ENCODE measurements around the gene CRYBB3.

The CRYBB3 gene

DNA sequence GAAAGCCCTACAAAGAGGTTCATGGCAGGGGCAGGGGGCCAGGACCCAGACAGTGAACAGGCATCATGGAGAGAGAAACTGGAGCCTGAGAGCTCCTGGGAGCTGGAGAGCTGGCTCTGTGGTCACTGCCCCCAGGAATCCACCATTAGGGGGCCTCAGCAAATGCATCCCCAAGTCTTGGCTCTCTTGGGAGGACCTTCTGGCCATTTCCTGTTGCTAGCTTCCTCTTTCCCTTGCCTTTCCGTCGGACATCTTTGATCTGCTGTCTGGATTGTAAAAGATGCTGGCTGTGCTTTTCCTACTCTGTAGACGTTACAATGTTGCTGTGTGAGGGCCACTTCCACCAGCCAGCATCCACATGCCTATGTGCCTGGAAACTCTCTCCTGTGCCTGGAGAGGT lies 12.7 kb downstream of the CRYBB3 start:
- DNase-seq (ENCODE audit: low read depth, low spot score), result no peak
- in situ Hi-C loops (cut with HindIII; ENCODE audit: low sequenced_read_pairs), result no loop called here
- no peak overlapping the region for H3K4me3 ChIP-seq (ENCODE audit: low read depth, low read length)
- TF ChIP-seq, protein P1, sequence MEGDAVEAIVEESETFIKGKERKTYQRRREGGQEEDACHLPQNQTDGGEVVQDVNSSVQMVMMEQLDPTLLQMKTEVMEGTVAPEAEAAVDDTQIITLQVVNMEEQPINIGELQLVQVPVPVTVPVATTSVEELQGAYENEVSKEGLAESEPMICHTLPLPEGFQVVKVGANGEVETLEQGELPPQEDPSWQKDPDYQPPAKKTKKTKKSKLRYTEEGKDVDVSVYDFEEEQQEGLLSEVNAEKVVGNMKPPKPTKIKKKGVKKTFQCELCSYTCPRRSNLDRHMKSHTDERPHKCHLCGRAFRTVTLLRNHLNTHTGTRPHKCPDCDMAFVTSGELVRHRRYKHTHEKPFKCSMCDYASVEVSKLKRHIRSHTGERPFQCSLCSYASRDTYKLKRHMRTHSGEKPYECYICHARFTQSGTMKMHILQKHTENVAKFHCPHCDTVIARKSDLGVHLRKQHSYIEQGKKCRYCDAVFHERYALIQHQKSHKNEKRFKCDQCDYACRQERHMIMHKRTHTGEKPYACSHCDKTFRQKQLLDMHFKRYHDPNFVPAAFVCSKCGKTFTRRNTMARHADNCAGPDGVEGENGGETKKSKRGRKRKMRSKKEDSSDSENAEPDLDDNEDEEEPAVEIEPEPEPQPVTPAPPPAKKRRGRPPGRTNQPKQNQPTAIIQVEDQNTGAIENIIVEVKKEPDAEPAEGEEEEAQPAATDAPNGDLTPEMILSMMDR (IDR thresholded peaks at IDR 0.05; ENCODE audit: low read depth, low read length), result no peak

DNA sequence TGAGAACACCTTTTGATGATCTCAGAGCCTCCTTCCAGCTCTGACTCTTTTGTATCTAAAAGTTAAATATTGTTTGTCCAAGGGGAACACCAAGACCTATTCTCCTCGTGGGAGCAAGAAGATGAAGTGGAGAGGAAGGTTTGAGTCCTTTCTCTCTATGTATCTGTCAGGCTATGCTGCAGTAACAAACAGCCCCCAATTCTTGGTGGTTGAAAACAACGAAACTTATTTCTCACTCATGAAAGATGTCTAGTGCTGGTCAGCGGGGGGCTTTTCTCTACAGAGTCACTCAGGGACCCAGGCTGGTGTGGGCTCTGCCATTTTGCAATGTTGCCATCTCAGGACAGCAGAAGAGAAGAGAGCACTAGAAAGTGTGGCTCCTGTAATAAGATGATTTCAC lies 13.6 kb downstream of the CRYBB3 start:
- TF ChIP-seq, protein P1 (IDR thresholded peaks at IDR 0.05; ENCODE audit: low read depth, low read length), result no peak
- no peak for DNase-seq (ENCODE audit: low read depth, low spot score)
- in situ Hi-C loops (cut with HindIII; ENCODE audit: low sequenced_read_pairs), result no loop called here
- H3K4me3 ChIP-seq (ENCODE audit: low read depth, low read length), result no peak overlapping the region

DNA sequence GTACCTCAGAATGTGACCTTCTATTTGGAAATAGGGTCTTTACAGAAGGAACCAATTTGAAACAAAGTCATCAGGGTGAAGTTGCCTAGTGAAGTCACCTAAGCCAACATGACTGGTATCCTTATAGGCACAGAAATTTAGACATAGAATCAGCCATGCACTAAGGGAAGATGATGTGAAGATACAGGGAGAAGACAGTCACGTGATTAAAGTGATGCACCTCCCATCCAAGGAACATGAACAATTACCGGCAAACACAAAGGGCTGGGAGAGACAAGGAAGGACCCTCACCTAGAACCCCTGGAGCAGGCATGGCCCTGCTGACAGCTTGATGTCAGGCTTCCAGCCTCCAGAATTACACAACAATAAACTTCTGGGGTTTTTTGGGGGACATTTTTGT lies 16.6 kb downstream of the CRYBB3 start:
- in situ Hi-C loops (cut with HindIII; ENCODE audit: low sequenced_read_pairs), result no loop called here
- TF ChIP-seq, protein P1 (IDR thresholded peaks at IDR 0.05; ENCODE audit: low read depth, low read length), result no peak
- no peak for DNase-seq (ENCODE audit: low read depth, low spot score)
- no peak overlapping the region for H3K4me3 ChIP-seq (ENCODE audit: low read depth, low read length)

DNA sequence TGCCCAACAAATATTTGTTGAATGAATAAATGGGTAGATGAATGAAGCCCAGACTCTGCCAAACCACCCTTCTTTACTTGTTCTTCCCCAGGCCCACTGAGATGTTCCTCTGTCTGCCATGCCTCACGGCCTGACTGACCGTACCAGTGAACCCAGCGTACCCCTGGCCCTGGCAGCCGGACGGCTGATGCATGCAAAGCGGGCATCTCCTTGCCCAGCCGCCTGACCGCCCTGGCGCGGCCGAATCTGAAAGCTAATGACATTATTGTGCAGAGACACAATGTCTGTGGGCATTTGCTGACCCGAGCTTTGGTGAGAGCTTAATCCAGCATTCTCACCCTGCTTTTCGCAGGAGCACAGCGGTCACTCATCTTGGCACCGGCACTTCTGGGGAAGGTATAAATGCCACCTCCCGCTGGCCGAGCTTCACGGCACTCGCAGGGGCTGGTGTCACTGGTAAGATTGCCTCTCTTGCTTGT lies 19.6 kb downstream of the CRYBB3 start, which contains the start of gene CRYBB2:
TSS of gene CRYBB2 (plus strand) at position 429 of the 479 bp plus-strand sequence. CDS start 1,791 bp downstream, outside the sequence.
- TF ChIP-seq, protein P1 (IDR thresholded peaks at IDR 0.05; ENCODE audit: low read depth, low read length), result no peak
- no peak for DNase-seq (ENCODE audit: low read depth, low spot score)
- in situ Hi-C loops (cut with HindIII; ENCODE audit: low sequenced_read_pairs), result no loop called here
- no peak within 1 kb of the TSS for H3K4me3 ChIP-seq (ENCODE audit: low read depth, low read length)

- no peak for DNase-seq (ENCODE audit: low read depth, low spot score)
- TF ChIP-seq, protein P1 (IDR thresholded peaks at IDR 0.05; ENCODE audit: low read depth, low read length), result no peak
- in situ Hi-C loops (cut with HindIII; ENCODE audit: low sequenced_read_pairs), result no loop called here
- no peak overlapping the region for H3K4me3 ChIP-seq (ENCODE audit: low read depth, low read length)
Measured at GRCh38 chr22:25219948-25220442, 20.3 kb downstream of the CRYBB3 start.

DNA sequence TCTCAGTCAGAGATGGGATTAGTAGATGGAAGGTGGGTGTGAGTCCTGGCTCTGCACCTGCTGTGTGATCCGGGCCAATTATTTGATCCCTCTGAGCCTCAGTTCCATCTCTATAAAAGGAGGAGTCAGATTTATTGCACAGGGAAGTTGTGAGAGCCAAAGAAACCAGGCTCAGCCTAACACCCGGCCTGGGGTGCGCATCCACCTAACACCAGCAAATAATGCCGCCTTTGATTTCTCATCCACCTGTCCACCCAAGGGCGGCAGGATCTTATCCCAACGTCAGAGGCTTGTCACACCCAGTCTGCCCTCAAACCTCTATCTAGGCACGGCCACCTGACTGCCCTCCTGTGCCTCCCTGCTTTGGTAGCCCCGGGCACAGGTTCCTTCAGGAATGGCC lies 22.1 kb downstream of the CRYBB3 start:
- no peak for DNase-seq (ENCODE audit: low read depth, low spot score)
- no peak overlapping the region for H3K4me3 ChIP-seq (ENCODE audit: low read depth, low read length)
- TF ChIP-seq, protein P1 (IDR thresholded peaks at IDR 0.05; ENCODE audit: low read depth, low read length), result no peak
- in situ Hi-C loops (cut with HindIII; ENCODE audit: low sequenced_read_pairs), result no loop called here

All from astrocyte of the spinal cord (primary cell).